NCI-H2107 treated with DMSO at 0.1 percent for 48 hours (cell line): ENCODE measurements around the gene PAX2.
A peak's percentile ranks its signal among the peaks of the same experiment; 100 is the strongest.

Experiments
- DNase-seq: peaks from one replicate; lab custom pipeline; 2025; ENCODE audit not compliant: unreplicated experiment; lab: John Stamatoyannopoulos, UW

Gene PAX2

GRCh38 chr10:100835810-100836209 lies 90.4 kb downstream of the PAX2 start:
- no peak for DNase-seq

GRCh38 chr10:100836891-100837290 lies 91.5 kb downstream of the PAX2 start:
- DNase-seq: no peak

GRCh38 chr10:100837300-100837699 lies 91.9 kb downstream of the PAX2 start:
- DNase-seq: no peak

- no peak for DNase-seq
Observed at GRCh38 chr10:100838986-100839385, 93.6 kb downstream of the PAX2 start.

GRCh38 chr10:100841528-100841927 lies 96.1 kb downstream of the PAX2 start:
- DNase-seq: no peak

- DNase-seq: no peak
Observed at GRCh38 chr10:100847440-100847839, 102.1 kb downstream of the PAX2 start.

GRCh38 chr10:100848770-100849169 lies 103.4 kb downstream of the PAX2 start:
- no peak for DNase-seq

GRCh38 chr10:100858261-100858660 lies 112.9 kb downstream of the PAX2 start:
- no peak for DNase-seq

- DNase-seq: no peak
Observed at GRCh38 chr10:100858747-100859483, 113.5 kb downstream of the PAX2 start.

GRCh38 chr10:100859484-100859763 lies 114.0 kb downstream of the PAX2 start:
- DNase-seq: no peak

GRCh38 chr10:100863433-100863832 lies 118.1 kb downstream of the PAX2 start:
- DNase-seq: no peak

GRCh38 chr10:100864036-100864885 lies 118.9 kb downstream of the PAX2 start:
- no peak for DNase-seq

GRCh38 chr10:100864978-100865377 lies 119.6 kb downstream of the PAX2 start:
- peak; percentile 2 for DNase-seq

GRCh38 chr10:100866010-100866409 lies 120.6 kb downstream of the PAX2 start:
- DNase-seq: no peak

- DNase-seq: no peak
Observed at GRCh38 chr10:100866575-100867098, 121.3 kb downstream of the PAX2 start.

- DNase-seq: no peak
Observed at GRCh38 chr10:100867261-100867963, 122.0 kb downstream of the PAX2 start.

GRCh38 chr10:100868382-100868781 lies 123.0 kb downstream of the PAX2 start:
- no peak for DNase-seq

- no peak for DNase-seq
Observed at GRCh38 chr10:100869399-100869798, 124.0 kb downstream of the PAX2 start.

GRCh38 chr10:100872034-100872791 lies 126.8 kb downstream of the PAX2 start:
- DNase-seq: no peak

GRCh38 chr10:100873146-100873826 lies 127.9 kb downstream of the PAX2 start:
- no peak for DNase-seq
